T-cell (primary cell): ENCODE data around the gene TAS1R3. TPM values are rescaled to one million over a fixed set of nuclear protein-coding genes. Genes with fewer than 3 reads are reported as not detected.
A peak's percentile ranks its signal among the peaks of the same experiment; 100 is the strongest.

Experiments
- ATAC-seq, 4 experiments: fragments of 200-7000 bp in 3 of 4; fragments of 150-1000 bp in 1 of 4; cut with Tn5 transposase; replicated peaks in 1 of 4; 1 replicate in 3 of 4; 2 replicates in 1 of 4; pipeline ENCODE4 v1.10.0; 2021; ENCODE audit warnings: moderate library complexity in 3 of 4, mild to moderate bottlenecking in 2 of 4, moderate number of reproducible peaks in 1 of 4
- CTCF ChIA-PET, 2 donors: fragments of 300-600 bp; sonication (Branson Sonifier 250); formaldehyde crosslinking; loops; one replicate each; lab custom pipeline; 2022; ENCODE audit warnings: antibody characterized with exemption in 2 of 2; lab: Charles Lee
- POLR2A ChIA-PET, 2 donors: fragments of 300-600 bp; sonication (Branson Sonifier 250); formaldehyde crosslinking; loops; one replicate each; lab custom pipeline; 2022; ENCODE audit warnings: antibody characterized with exemption in 2 of 2; lab: Charles Lee
- DNase-seq, 35 experiments: peaks; one replicate each; pipeline versions ENCODE4 v3.0.0 to v3.0.0-alpha.2; 2013 to 2023
- H3K27ac ChIP-seq: one replicate; pipeline ENCODE4 v1.5.1; 2013; ENCODE audit warnings: low read length
- H3K27me3 ChIP-seq, 2 experiments: replicated peaks in 1 of 2; 1 replicate in 1 of 2; 2 replicates in 1 of 2; pipeline versions ENCODE4 v1.6.1 to v1.7.0; 2013; ENCODE audit warnings: low read length in 1 of 2, mixed read lengths in 1 of 2; ENCODE audit not compliant: control insufficient read depth in 2 of 2, insufficient read depth in 2 of 2; ENCODE audit errors: extremely low read depth in 1 of 2
- H3K36me3 ChIP-seq, 2 donors: 1 replicate in 1 of 2; 2 replicates in 1 of 2; pipeline versions ENCODE4 v1.6.1 to v1.7.0; 2013; ENCODE audit warnings: low read length in 1 of 2; ENCODE audit not compliant: control insufficient read depth in 2 of 2, insufficient read depth in 1 of 2; ENCODE audit errors: extremely low read depth in 1 of 2
- H3K4me1 ChIP-seq, 2 experiments: 1 replicate in 1 of 2; 2 replicates in 1 of 2; pipeline versions ENCODE4 v1.6.1 to v1.7.0; 2013; ENCODE audit warnings: low read length in 2 of 2, mixed read lengths in 1 of 2; ENCODE audit not compliant: insufficient read depth in 2 of 2, control insufficient read depth in 1 of 2; ENCODE audit errors: extremely low read depth in 1 of 2
- H3K4me3 ChIP-seq, 2 donors: 1 replicate in 1 of 2; 2 replicates in 1 of 2; pipeline versions ENCODE4 v1.5.1 to v1.7.0; 2013; ENCODE audit warnings: mild to moderate bottlenecking in 2 of 2, low read length in 1 of 2, moderate library complexity in 1 of 2; ENCODE audit not compliant: control insufficient read depth in 1 of 2; ENCODE audit errors: extremely low read depth in 1 of 2
- H3K9me3 ChIP-seq: 2 replicates; pipeline ENCODE4 v1.7.0; 2013
- H3K27ac Mint-ChIP-seq, 2 donors: one replicate each; pipeline ENCODE4 v1.8.0; 2020 to 2021; ENCODE audit warnings: mild to moderate bottlenecking in 2 of 2, mixed read lengths in 2 of 2
- H3K27me3 Mint-ChIP-seq, 2 donors: one replicate each; pipeline ENCODE4 v1.8.0; 2021 to 2022; ENCODE audit warnings: mixed read lengths in 2 of 2
- H3K36me3 Mint-ChIP-seq: one replicate; pipeline ENCODE4 v1.8.0; 2021; ENCODE audit warnings: mixed read lengths
- H3K4me1 Mint-ChIP-seq, 3 donors: one replicate each; pipeline ENCODE4 v1.8.0; 2020 to 2022; ENCODE audit warnings: mixed read lengths in 3 of 3, mild to moderate bottlenecking in 1 of 3
- H3K4me3 Mint-ChIP-seq, 3 donors: one replicate each; pipeline ENCODE4 v1.8.0; 2020 to 2022; ENCODE audit warnings: mild to moderate bottlenecking in 3 of 3, mixed read lengths in 3 of 3, moderate library complexity in 3 of 3
- H3K9me3 Mint-ChIP-seq, 3 donors: one replicate each; pipeline ENCODE4 v1.8.0; 2020 to 2022; ENCODE audit warnings: mixed read lengths in 3 of 3
- WGBS: methylation state at CpG from one replicate; pipeline ENCODE4 v1.1.5; 2013; ENCODE audit warnings: missing lambda C conversion rate; ENCODE audit not compliant: insufficient coverage; 5-methylcytosine and 5-hydroxymethylcytosine counted together
- total RNA-seq, 35 experiments: library from RNA in 6 of 35; stranded (reverse) in 6 of 35; fragments of 120-200 nt in 1 of 35; gene quantifications; one replicate each; pipeline versions ENCODE4 v1.2.1 to v1.2.4 and lab custom pipeline; 2013 to 2026

TAS1R3 gene
- total RNA-seq, 5 donors from 2014 or later (not counting 1 experiment from before 2014, with no cell fraction given) = 1.6 to 2.3 (median 2.1) TPM

DNA sequence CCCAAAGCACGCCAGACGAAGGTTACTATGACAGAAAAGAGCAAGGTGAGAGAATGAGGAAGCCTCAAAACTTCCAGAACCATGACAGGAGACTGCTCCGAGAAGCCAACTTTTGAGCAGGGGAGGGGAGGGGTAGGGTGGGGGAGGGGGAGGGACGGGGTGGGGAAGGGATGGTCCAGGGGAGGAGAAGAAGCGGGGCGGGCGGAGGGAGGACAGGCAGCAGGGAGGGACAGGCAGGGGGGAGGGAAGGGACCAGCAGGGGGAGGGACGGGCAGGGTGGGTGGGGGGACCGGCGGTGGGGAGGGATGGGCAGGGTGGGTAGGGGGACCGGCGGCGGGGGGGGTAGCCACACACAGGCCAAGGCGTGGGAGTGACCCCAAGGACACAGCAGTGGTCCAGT lies 8.7 kb upstream of the TAS1R3 start:
- CTCF ChIA-PET = no interaction called here
- H3K27ac Mint-ChIP-seq = peak overlapping the region in 1 of 2 donors; percentile 66
- peaks cover 27 to 43% (median 38%) of the 10 kb centered on the region in 3 donors for H3K4me1 Mint-ChIP-seq
- peaks cover 20 to 44% of the 10 kb centered on the region in 2 donors for H3K36me3 ChIP-seq
- DNase-seq (no peak), ATAC-seq (no peak)
- WGBS = 86% methylated on average over 1 of the region's 14 CpGs
- peak overlapping the region; percentile 51 to 89 (median 83) for H3K4me3 Mint-ChIP-seq
- no peaks in the 10 kb centered on the region for H3K9me3 Mint-ChIP-seq
- no peak overlapping the region for H3K4me3 ChIP-seq
- no peak overlapping the region for H3K27ac ChIP-seq
- H3K36me3 Mint-ChIP-seq = peaks cover 8% of the 10 kb centered on the region
- H3K9me3 ChIP-seq = no peaks in the 10 kb centered on the region
- POLR2A ChIA-PET = no interaction called here
- H3K27me3 ChIP-seq = peaks cover 0 to 2% of the 10 kb centered on the region in 2 experiments
- H3K27me3 Mint-ChIP-seq = no peaks in the 10 kb centered on the region
- H3K4me1 ChIP-seq = peaks cover 17 to 57% of the 10 kb centered on the region in 2 experiments

GRCh38 chr1:1322952-1323351 lies 8.1 kb upstream of the TAS1R3 start:
- ChIA-PET POLR2A (no interaction called here), CTCF (no interaction called here)
- no peak for DNase-seq
- Mint-ChIP-seq H3K9me3 (no peaks in the 10 kb centered on the region), H3K27me3 (no peaks in the 10 kb centered on the region), H3K36me3 (peaks cover 6% of the 10 kb centered on the region), H3K27ac (peak overlapping the region; percentile 31 to 64), H3K4me3 (peak overlapping the region; percentile 83 to 89 (median 85)), H3K4me1 (peaks cover 27 to 44% (median 38%) of the 10 kb centered on the region in 3 donors)
- Histone ChIP-seq H3K27ac (no peak overlapping the region), H3K36me3 (peaks cover 25 to 43% of the 10 kb centered on the region in 2 donors), H3K9me3 (no peaks in the 10 kb centered on the region), H3K4me3 (no peak overlapping the region), H3K4me1 (peaks cover 17 to 57% of the 10 kb centered on the region in 2 experiments), H3K27me3 (peaks cover 0 to 2% of the 10 kb centered on the region in 2 experiments)
- WGBS = 95% methylated on average over 10 of the region's 10 CpGs
- no peak for ATAC-seq

GRCh38 chr1:1324084-1324523 lies 7.0 kb upstream of the TAS1R3 start:
- ATAC-seq = peak in 3 of 4 experiments; percentile 36 to 42 (median 38)
- H3K4me3 ChIP-seq = peak overlapping the region; percentile 49 to 72
- peaks cover 24 to 38% of the 10 kb centered on the region in 2 donors for H3K36me3 ChIP-seq

GRCh38 chr1:1324524-1325287 lies 6.4 kb upstream of the TAS1R3 start, which contains the start of the genes CPTP and INTS11:
Gene CPTP (plus strand): TSS chr1:1324802. CDS start chr1:1326911, 2,109 bp downstream.
Gene INTS11 (minus strand): TSS chr1:1324660. CDS start chr1:1324608, 52 bp downstream.
- CTCF ChIA-PET = no interaction called here
- peaks cover 24 to 33% of the 10 kb centered on the region in 2 donors for H3K36me3 ChIP-seq

More at GRCh38 chr1:1324084-1324523, 7.0 kb upstream of the TAS1R3 start:
- no peaks in the 10 kb centered on the region for H3K27me3 Mint-ChIP-seq
- WGBS = under 1% methylated on average over 40 of the region's 41 CpGs
- Histone ChIP-seq H3K4me1 (peaks cover 17 to 57% of the 10 kb centered on the region in 2 experiments), H3K27me3 (peaks cover 0 to 2% of the 10 kb centered on the region in 2 experiments), H3K27ac (no peak overlapping the region), H3K9me3 (no peaks in the 10 kb centered on the region)
- H3K36me3 Mint-ChIP-seq = peaks cover 6% of the 10 kb centered on the region
- H3K27ac Mint-ChIP-seq = no peak overlapping the region
- peaks cover 27 to 44% (median 38%) of the 10 kb centered on the region in 3 donors for H3K4me1 Mint-ChIP-seq
- no peaks in the 10 kb centered on the region for H3K9me3 Mint-ChIP-seq
- POLR2A ChIA-PET = no interaction called here
- CTCF ChIA-PET = no interaction called here
- peak overlapping the region; percentile 50 to 89 (median 82) for H3K4me3 Mint-ChIP-seq
- peak in 1 of 35 experiments; percentile 28 for DNase-seq

GRCh38 chr1:1325288-1326074 lies 5.6 kb upstream of the TAS1R3 start:
- H3K4me1 ChIP-seq = peaks cover 17 to 54% of the 10 kb centered on the region in 2 experiments
- H3K36me3 Mint-ChIP-seq = no peaks in the 10 kb centered on the region
- POLR2A ChIA-PET = no interaction called here
- no peaks in the 10 kb centered on the region for H3K9me3 Mint-ChIP-seq
- H3K27ac Mint-ChIP-seq = peak overlapping the region; percentile 74 to 78
- 55% methylated on average over 8 of the region's 16 CpGs for WGBS
- no peaks in the 10 kb centered on the region for H3K27me3 Mint-ChIP-seq
- peaks cover 23 to 29% of the 10 kb centered on the region in 2 donors for H3K36me3 ChIP-seq
- peak overlapping the region; percentile 71 to 89 (median 72) for H3K4me3 Mint-ChIP-seq
- ATAC-seq (no peak), DNase-seq (peak in 1 of 35 experiments; percentile 15)
- H3K4me3 ChIP-seq = peak overlapping the region; percentile 49 to 74
- peaks cover 0 to 2% of the 10 kb centered on the region in 2 experiments for H3K27me3 ChIP-seq
- CTCF ChIA-PET = no interaction called here
- H3K27ac ChIP-seq = peak overlapping the region; percentile 33
- peaks cover 31 to 42% (median 37%) of the 10 kb centered on the region in 3 donors for H3K4me1 Mint-ChIP-seq
- H3K9me3 ChIP-seq = no peaks in the 10 kb centered on the region

More at GRCh38 chr1:1324524-1325287, 6.4 kb upstream of the TAS1R3 start, which contains the start of the genes CPTP and INTS11:
- DNase-seq (peak; percentile 78 to 96 (median 93)), ATAC-seq (peak; percentile 86 to 88 (median 87))
- under 1% methylated on average over 82 of the region's 84 CpGs for WGBS
- POLR2A ChIA-PET = no interaction called here
- Histone ChIP-seq H3K9me3 (no peaks in the 10 kb centered on the region), H3K27me3 (peaks cover 0 to 2% of the 10 kb centered on the region in 2 experiments), H3K27ac (peak within 1 kb of the TSS; percentile 33), H3K4me1 (peaks cover 17 to 57% of the 10 kb centered on the region in 2 experiments), H3K4me3 (peak within 1 kb of the TSS; percentile 49 to 74)
- Mint-ChIP-seq H3K4me3 (peak within 1 kb of the TSS; percentile 85 to 90 (median 89)), H3K9me3 (no peaks in the 10 kb centered on the region), H3K27ac (peak within 1 kb of the TSS; percentile 79), H3K36me3 (no peaks in the 10 kb centered on the region), H3K27me3 (no peaks in the 10 kb centered on the region), H3K4me1 (peaks cover 28 to 44% (median 41%) of the 10 kb centered on the region in 3 donors)
